ENCODE results near the gene ATP2C2.
"Not testable (repeated sequence)": the region's sequence is repeated elsewhere in the genome, so short reads cannot be mapped to it uniquely, and the experiment has no call there.

The ATP2C2 gene, protein sequence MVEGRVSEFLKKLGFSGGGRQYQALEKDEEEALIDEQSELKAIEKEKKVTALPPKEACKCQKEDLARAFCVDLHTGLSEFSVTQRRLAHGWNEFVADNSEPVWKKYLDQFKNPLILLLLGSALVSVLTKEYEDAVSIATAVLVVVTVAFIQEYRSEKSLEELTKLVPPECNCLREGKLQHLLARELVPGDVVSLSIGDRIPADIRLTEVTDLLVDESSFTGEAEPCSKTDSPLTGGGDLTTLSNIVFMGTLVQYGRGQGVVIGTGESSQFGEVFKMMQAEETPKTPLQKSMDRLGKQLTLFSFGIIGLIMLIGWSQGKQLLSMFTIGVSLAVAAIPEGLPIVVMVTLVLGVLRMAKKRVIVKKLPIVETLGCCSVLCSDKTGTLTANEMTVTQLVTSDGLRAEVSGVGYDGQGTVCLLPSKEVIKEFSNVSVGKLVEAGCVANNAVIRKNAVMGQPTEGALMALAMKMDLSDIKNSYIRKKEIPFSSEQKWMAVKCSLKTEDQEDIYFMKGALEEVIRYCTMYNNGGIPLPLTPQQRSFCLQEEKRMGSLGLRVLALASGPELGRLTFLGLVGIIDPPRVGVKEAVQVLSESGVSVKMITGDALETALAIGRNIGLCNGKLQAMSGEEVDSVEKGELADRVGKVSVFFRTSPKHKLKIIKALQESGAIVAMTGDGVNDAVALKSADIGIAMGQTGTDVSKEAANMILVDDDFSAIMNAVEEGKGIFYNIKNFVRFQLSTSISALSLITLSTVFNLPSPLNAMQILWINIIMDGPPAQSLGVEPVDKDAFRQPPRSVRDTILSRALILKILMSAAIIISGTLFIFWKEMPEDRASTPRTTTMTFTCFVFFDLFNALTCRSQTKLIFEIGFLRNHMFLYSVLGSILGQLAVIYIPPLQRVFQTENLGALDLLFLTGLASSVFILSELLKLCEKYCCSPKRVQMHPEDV

DNA sequence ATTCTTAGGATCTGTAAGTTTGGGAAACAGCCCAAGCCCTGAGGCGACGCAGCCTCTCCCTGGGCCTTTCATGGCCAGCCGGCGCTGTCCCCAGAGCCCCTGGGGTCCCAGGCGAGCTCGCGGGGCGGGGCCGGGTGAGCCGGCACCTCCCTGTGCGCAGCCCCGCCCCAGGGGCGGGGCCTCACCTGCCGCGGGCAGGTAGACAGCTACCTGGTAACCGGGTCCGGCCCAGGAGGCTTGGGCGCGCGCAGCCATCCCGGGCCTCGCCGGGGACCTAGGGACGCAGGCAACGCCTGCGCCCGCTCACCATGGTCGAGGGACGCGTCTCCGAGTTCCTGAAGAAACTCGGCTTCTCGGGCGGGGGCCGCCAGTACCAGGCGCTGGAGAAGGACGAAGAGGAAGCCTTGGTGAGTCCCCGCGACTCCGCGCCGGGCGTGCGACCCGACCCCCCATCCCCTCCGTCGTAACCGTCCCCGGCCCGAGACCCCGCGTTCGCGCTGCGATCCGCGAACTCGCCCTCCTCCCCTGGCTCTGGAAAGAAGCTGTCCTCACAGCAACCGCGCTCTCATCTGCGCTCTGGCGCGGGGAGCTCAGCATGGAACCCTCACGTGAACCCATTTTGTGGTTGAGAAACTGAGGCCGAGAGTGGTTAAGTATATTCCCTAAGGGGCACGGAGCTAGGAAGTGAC is at the start of gene ATP2C2:
Gene ATP2C2, plus strand, starts transcription at position 231 of the 689 bp plus-strand sequence. Its CDS starts 78 bp downstream, at position 309.
- DNase-seq (ENCODE audit: low read depth), result no peak

DNA sequence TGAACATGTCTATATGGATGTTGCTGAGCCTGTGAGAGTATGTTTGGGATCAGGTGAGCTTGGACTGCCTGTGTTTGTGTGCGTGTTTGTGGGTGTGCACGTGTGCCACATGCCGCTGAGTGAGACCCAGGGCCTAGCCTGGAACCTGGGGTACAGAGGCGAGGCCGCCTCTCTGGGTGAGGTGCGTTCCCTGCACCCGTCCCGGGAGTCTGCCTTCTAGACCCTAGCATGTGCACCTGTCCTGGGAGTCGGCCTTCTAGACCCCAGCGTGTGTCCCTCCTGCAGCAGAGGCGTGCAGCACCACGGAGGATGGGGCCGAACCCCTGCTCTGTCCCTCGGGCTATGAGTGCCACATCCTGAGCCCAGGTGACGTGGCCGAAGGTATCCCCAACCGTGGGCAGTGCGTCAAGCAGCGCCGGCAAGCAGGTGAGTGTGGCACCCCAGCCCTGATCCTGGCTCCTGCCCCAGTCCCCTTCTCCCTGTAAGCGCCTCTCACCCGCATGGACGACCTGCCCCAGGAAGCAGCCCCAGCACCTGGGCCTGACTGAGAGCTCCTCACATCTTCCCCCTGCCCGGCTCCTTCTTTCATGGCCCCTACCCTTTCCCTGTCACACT is 49.1 kb upstream of the ATP2C2 start:
- DNase-seq (ENCODE audit: low read depth), result no peak

DNA sequence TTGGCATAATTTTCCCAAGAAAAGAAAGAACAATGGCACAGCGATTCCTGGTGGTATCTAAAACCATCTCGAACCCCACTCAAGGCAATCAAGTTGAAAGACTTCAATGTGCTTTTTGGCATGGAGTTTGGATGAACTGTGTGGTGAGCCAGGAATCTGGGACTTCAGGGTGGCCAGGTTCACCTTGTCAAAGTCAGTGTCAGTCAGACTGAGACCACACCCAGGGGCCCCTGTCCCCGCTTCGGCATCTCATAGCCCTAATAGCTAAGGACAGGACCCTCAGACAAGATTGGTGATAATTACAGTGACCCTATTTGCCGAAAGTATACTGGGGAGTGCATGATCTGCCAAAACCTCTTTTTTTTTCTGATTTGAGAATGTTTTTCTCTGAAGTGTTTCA is 47.8 kb upstream of the ATP2C2 start:
- DNase-seq (ENCODE audit: low read depth), result no peak

DNA sequence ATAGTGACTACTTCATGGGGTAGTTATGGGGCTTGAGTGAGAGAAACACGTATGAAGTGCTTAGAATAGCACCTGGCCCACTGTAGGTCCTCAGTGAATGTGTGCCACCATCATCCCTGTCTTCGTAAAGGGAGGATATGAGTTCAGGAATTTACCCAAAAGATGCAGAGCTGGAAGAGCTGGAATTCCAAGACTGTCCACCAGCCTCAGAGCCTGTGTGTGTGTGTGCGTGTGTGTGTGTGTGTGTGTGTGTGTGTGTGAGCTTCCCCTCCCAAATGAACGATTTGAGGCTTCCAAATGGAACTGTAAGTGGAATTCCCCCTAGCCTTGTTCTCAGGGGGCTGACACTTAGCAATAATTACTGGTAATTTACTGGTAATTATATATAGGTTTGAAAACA is 46.4 kb upstream of the ATP2C2 start:
- DNase-seq (ENCODE audit: low read depth), result no peak

DNA sequence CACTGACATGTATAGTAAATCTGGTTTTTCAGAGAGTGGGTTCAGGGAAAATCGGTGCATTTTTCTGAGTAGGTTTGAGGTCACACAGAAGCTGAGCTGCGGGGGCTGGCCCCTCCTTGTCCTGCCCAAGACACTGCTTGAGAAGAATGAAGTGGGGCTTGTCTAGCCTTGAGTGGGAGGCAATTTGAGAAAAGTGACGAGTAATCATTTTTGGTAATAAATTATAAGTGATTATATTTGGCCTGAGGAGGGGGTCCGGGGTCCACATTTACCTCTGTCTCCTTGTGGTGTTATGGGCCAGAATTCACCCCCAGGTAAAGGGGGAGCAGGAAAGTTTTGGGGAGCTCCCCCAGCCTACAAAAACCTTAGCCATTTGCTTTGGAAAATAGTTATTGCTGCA is 45.6 kb upstream of the ATP2C2 start:
- DNase-seq (ENCODE audit: low read depth), result no peak

DNA sequence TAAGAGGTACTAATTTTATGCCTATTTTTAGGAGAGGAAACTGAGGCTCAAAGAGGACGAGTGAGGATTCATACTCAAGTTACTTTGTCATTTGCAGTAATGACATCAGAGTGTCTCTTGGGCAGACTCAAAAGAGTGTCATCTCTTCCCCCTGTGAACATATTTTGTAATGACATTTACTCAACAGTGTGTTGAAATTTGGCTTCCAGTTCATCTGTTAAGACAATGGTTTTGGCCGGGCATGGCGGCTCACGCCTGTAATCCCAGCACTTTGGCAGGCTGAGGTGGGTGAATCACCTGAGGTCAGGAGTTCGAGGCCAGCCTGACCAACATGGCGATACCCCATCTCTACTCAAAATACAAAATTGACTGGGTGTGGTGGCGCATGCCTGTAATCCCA is 44.7 kb upstream of the ATP2C2 start:
- DNase-seq (ENCODE audit: low read depth), result no peak

DNA sequence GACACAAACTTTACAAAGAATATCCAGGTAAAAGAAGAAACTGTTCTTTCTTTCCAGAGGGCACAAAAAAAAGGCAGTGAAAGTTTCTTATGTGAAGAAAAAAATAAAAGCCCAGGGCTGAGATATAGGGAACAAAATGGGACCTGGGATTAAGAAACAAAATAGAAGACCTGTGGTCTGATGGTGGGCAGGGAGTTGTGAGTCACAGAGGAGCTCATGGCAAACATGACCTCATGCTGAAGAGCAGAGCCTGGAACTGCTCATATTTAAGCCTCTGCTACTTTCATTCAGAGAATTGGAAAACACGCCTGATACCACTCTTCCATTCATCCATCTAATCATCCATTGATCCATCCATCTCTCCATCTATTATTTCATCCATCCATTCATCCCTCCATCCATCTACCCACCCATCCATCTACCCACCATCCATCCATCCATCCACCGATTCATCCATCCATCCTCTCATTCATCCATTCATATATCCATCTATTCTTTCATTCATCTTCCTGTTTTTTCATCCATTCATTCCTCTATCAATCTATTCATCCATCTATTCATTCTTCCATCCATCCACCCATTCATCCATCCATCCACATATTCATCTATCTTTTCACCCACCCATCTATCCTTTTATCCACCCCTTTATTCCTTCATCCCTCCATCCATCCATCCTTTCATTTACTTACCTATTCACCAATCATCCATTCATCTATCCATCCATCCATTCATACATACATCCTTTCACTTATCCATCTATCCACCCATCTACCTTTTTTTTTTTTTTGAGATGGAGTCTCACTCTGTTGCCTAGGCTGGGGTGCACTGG is 43.7 kb upstream of the ATP2C2 start:
- DNase-seq (ENCODE audit: low read depth), result no peak

DNA sequence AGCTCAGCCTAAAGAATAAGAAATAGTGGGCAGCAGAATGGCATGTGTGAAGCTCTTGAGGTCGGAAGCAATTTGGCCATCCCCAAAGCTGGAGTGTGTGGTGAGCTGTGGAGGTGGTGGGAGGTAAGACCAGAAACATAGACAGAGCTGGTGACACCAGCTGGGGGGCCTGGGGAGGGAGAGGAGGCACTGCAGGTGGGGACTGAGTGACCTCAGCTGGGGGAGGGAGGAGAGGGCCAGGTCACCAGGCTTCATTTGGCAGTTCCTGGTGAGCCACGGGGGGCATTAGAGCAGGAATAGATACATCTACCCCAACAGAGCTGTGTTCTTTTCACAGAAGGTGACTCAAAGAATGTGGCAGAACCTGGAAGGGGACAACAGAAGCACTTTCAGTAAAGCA is 41.8 kb upstream of the ATP2C2 start:
- no peak for DNase-seq (ENCODE audit: low read depth)

DNA sequence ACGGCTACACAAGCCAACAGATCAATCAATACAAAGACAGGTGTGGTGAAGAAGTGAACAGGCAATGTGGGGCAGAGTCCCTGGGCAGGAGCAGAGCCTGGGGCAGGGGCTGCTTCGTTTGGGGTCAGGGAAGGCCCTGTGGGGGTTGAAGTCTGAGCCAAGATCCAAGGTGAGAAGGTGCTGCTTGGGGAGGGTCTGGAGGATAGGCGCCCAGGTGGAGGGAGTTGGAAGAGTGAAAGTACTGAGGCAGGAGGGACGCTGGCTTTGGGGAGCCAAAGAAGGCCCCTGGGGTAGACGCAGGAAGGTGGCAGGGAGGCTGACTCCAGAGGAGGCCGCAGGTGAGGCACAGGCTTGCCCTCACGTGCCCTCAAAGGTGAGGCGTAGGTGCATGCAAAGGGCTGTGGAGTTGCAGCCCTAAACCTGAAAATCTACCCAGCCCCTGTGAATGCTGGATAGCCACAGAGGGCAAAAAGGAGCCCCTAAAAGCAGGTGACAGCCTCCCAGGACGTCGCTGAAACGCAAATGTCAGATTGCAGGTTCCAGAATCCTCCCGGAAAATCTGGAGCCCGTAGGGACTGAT is 40.3 kb upstream of the ATP2C2 start:
- DNase-seq (ENCODE audit: low read depth), result no peak

DNA sequence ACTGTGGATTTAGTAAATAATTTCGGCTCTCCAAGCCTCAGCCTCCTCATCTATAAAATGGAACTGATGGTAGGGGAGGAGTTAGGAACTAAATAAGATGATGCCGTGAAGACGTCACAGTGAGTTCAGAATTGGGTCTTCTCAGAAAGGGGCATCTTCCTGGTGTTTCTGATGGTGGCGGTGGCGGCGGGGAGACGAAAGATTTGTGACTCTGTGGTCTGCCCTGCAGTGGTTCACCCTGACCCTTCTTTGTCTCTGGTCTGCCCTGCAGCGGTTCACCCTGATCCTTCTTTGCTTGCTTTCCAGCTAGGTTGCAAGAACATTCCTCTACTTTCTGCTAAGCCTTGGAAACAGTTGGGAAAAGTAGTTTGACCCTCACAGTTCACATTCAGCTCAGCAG is 39.3 kb upstream of the ATP2C2 start:
- no peak for DNase-seq (ENCODE audit: low read depth)

DNA sequence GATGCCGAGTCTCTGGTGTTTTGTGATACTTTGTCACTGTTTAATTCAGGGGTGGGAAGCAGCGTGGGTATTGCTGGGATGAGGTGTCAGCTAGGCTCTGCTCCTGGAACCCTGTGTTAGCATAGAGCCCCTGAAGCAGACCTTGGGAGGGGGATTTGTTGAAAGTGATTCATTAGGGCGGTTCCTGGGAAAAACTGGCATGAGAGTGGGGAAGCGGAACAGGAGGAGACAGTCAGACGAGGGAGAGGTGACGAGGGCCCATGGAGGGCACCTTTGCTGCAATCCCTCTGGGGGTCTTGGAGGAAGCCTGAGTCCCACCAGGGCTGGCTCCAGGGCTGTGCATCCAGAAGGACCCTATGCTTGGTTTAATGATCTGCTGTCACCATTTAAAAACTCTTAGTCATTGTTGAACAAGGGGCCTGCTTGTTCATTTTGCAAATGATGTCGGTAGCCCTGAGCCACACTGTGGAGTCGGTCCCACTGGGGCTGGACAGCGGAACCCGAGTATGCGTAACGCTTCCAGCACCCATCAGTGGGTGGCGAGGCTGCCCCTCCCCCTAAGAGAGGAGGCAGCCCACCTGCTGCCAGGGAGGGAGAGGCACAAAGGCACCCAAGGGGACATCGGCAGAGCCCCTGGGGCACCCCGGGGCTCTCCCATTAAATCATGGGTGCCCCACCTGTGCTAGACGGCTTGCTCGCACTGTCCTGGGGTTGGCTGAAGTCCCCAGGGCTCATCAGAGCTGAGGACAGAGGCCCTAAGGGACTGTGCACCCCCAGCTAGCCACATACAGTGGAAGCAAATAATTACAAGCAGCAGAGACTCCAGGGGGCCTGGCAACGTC is 38.3 kb upstream of the ATP2C2 start:
- no peak for DNase-seq (ENCODE audit: low read depth)

DNA sequence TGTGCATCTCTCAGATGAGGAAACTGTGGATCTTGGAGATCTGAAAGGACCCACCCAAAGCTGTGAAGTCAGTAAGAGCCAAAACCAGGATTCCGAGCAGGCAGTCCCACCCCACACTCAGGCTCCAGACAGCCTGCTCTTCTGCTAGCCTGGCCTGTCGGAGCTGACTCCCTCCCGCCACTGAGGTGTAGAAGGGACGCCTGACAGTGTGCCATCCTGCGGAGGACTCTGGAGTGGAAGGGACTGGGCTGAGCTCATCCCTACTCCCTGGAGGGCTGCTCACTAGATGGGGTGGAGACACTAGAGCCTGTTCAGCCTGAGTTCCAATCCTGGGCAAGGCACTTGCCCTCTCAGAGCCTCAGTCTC is 37.7 kb upstream of the ATP2C2 start:
- DNase-seq (ENCODE audit: low read depth), result no peak

DNA sequence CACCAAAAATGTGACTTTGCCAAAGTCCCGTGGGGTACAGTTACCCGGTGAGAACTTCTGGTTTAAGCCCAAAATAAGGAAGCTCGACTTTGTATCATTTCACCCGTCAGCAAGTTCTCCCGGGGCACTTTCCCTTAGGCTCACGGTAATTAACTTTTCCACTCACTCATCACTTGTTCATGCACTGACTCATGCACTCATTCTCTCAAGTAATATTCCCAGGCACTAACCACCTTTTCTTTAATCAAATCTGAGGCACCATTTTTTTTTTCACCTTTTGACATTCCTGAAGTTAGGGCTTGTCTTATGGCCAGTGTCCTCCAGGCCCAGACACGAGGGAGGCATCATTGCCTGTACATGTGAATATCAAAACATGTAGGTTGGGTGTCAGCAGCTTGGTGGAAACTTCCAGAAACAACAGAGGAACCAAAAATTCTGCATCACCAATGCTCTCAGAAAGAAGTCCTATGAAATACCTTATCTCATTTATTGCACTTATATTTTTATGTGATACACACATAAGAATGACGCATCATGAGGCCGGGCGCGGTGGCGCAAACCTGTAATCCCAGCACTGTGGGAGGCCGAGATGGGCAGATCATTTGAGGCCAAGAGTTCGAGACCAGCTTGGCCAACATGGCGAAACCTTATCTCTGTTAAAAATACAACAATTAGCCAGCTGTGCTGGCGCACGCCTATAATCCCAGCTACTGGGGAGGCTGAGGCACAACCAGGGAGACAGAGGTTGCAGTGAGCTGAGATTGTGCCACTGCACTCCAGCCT is 36.1 kb upstream of the ATP2C2 start:
- DNase-seq (ENCODE audit: low read depth), result no peak

DNA sequence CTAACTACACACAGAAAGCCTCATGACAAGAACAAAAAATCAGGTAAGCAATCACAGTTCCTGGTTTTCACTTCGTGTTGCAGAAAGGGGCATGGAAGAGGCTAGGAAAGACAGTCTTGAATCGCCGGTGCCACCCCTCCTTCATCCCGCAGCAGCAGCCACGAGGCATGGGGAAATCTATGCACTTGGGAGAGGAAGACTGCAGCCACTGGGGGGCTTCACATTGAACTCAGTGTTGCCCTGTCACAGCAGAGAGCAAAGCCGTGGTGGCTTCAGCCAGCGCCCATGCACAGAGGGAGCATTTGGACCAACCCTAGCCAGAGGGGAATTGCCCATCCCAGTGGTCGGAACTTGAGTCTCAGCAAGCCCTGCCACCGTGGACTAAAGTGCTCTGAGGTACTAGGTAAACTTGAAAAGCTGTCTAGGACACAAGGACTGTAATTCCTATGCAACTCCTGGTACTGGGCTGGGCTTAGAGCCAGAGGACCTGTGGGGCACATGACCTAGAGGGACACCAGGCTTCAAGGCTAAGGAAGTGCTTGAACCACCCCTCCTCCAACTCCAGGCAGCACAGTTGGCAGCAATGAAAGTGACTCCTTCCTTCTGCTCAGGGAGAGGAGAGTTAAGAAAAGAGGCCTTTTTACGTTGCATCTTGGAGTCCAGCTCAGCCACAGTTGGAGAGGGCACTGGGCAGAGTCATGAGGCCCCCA is 35.2 kb upstream of the ATP2C2 start:
- DNase-seq (ENCODE audit: low read depth), result no peak

DNA sequence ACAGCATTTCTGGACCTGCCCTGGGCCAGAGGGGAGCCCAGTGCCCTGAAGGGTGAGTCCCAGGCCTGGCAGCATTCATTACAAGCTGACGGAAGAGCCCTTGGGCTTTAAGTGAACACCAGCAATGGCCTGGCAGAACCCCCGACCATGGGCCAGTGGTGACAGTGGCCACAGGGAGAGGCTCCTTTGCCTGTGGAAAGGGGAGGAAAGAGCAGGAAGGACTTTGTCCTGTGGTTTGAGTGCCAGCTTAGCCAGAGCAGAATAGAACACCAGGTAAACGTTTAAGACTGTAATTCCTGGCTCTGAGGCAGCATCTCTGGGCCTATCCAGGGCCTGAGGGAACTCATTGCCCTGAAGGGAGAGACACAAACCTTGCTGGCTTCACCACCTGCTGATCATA is 34.3 kb upstream of the ATP2C2 start:
- DNase-seq (ENCODE audit: low read depth), result no peak

DNA sequence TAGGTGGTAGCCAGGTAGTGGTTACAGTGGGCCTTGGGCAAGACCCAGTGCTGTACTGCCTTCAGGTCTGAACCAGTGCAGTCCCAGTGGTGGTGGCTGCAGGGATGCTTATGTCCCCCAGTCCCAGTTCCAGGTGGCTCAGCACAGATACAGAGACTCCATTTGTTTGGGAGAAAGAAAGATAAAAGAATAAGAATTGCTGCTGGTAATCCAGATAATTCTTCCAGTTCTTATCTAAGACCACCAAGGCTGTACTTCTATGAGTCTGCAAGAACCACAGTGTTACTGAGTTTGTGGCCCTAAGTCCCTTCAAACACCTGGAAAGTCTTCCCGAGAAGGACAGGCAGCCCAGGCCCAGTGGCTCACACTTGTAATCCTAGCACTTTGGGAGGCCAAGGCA is 33.9 kb upstream of the ATP2C2 start:
- no peak for DNase-seq (ENCODE audit: low read depth)

DNA sequence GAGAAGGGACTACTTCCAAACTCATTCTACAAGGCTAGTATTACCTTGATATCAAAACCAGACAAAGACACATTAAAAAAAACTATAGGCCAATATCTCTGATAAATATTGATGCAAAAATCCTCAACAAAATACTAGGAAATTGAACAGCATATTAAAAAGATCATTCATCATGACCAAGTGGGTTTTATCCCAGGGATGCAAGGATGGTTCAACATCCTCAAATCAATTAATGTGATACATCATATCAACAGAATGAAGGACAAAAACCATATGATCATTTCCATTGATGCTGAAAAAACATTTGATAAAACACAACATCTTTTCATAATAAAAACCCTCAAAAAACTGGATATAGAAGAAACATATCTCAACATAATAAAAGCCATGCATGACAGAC is 31.1 kb upstream of the ATP2C2 start:
- DNase-seq (ENCODE audit: low read depth), result not testable (repeated sequence)

DNA sequence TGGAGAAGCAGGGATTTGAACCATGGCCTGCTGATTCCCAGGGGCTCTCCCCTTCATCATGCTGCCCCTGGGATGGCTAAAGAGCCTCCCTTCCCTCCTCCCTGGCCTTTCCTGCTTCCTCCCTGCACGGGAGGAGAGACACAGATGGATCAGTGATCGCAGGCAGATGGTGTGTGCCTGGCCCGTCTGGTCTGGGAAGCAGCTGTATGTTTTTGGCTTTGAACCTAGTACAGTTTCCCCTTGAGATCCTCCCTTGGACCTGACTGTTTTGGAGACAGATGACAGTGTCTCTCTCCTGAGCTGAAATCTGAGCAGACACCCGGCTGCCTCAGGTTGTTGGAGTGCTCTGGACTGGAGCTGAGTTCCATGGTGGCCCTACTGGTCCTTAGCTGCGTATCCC is 29.0 kb upstream of the ATP2C2 start:
- DNase-seq (ENCODE audit: low read depth), result no peak

DNA sequence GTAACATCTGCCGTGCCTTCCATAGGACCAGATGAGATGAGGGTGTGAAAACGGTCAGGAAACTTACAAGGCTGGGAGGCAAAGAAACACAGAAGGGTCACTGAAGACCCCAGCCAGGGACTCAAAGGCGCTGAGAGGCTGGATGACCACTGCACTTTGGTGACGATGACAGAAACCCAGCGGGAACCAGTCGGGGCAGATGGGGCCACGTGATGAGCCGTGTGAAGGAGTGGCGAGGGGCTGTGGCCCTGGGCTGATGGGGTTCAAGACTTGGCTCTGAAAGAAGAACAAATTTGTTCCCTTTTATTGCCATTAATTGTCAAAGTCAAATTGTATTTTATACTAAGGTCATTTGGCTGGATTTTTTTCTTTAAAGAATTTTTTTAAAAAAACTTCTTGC is 28.6 kb upstream of the ATP2C2 start:
- DNase-seq (ENCODE audit: low read depth), result no peak

All from GM04503 (cell line).